GM18861 (cell line): ENCODE data around the gene TMEM184B.
A peak's percentile ranks its signal among the peaks of the same experiment; 100 is the strongest.

Experiments used
- ATAC-seq: cut with Tn5 transposase; IDR thresholded peaks from one replicate; pipeline ENCODE4 v1.9.1; 2021; ENCODE audit not compliant: unreplicated experiment

TMEM184B gene

GRCh38 chr22:38207898-38208432 lies 64.8 kb downstream of the TMEM184B start:
- no peak for ATAC-seq

GRCh38 chr22:38205261-38206128 lies 67.3 kb downstream of the TMEM184B start:
- no peak for ATAC-seq

DNA sequence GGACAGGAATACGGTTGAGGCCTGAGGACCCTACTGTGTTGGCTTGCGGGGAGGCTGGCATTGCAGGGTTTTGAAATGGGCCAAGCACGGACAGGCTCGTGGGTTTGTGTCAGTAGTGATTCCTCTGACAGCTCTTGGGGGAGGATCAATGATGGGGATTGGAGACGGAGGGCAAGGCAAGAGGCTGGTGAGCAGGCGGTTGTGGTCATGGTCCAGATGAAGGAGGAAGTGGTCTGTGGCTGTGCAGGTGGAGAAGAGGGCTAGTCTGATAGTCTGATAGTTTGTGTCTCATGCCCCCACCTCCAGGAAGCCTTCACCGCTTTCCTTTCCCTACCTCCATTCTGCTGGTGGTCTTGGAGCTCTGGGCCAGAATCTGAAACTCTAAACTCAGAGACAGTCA lies 68.0 kb downstream of the TMEM184B start:
- ATAC-seq = no peak

DNA sequence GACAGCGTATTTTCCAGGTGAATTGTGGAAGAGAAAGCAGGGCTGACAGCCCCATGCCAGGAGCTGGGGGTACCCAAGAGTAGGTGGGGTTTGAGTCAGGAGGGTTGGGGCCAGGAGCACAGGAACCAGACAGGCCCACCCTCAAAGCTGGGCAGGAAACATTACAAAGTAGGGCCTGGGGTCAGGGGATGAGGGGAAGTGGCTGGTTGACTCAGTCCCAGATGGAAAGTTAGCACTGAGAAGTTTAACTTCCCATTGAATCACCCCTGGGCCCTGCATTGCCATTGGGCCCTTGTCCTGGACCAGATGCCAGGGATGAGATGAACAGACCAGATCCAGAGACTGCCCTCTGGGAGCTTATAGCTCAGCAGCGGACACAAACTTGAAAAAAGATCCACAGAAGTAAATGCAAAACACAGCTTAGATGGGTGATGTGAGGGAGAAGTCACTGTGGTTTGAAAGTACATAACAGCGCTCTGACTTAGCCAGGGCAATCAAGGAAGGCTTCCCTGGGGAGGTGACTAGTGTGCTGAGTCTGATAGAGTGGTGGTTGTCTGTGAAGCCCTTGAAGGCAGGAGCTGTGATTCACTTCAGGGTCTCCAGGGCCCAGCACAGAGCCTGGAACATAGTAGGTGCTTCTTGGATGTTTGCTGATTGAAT lies 68.8 kb downstream of the TMEM184B start:
- no peak for ATAC-seq

DNA sequence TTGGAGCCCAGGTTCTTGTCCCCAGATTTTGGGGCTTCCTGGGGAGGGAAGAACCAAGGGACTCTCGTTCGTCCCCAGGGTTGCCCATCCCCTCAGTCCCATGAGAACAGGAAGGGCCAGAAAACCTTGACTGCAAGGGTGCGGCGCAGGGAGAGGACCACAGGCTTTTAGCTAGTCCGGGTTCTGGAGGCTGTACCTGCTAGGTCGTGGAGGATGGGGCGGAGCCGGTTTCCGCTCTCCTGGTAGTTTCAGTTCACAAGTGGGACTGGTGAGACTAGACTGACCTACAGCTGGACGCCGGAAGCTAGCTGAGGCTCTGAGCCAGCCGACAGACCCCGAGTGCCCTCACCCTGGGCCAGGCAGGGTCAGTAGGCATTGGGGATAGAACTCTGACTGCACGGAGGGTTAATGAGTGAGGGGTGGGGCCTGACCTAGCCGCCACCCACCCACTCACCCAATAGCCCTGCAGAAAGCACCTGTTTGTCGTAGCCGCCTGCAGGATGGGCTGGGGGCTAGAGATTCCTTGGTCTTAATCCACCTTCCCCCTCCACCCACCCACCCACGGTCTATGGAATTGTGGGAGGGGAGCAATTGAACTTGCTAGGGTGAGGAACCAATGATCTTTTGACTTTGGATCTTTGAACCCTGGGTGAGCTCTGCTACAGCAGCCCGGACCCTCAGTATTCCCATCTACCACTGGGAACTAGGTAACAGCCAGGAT lies 69.6 kb downstream of the TMEM184B start:
- no peak for ATAC-seq

DNA sequence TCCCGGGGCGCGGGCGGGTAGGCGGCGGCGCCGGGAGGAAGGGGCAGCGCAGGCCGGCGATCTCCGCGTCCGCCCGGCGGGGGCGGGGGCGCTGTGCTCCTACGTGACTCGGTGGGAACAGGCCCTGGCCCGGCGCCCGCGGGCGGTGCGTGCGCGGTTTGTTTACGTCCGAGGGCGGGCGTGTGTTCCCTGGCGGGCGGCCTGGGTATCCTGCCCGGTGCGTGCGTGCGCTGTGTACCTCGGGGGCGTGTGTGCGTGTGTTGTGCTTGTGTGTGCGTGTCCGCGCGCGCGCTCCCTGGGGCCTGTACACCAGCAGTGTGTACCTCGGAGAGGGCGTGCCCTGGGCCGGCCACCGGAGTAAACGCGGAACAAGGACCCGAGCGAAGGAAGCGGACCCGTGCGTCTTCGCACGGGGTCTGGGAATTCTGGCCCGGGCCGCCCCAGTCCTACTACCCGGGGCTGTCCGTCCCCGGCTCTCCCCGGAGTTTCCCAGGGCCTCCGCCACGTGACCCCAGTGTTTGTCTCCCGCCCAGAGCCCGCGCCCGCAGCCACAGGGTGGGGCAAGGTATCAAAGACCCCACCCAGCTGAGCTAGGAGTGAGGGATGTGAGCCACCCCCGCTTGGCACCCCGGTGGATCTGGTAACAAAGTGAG lies 70.2 kb downstream of the TMEM184B start:
- ATAC-seq = peak; percentile 17

DNA sequence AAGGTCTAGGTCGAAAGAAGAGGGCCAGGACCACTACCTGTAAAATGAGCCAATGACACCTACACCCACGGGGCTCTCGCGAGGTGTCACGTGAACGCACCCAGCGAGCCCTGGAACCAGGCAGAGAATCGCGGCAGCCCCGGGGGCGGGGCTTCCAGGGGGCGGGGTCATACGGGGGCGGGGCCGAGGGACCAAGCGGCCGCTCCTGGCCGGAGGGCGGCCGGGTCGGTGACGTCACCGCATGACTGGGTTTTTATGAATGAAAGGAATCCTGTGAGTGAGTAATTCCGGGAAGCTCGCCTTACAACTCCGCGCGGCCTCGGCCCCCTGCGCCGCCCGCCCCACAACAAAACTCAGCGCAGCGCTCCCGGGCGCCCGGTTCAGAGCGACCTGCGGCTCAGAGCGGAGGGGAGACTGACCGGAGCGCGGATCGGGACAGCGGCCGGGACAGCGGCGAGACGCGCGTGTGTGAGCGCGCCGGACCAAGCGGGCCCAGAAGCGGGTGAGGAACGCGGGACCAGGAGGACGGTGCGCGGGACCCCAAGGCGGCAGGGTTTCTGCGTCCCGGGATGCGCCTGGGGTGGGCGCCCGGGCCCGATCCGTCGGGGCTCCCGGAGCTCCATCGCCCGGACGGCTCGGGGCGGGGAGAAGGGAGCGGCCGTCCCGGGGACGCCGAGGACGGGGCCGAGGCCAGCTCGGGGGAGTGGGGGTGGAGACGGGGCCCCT lies 70.9 kb downstream of the TMEM184B start, which contains the start of gene MAFF:
TSS of gene MAFF (plus strand) at position 284 of the 726 bp plus-strand sequence. CDS start 11,860 bp downstream, outside the sequence.
- peak; percentile 46 for ATAC-seq

DNA sequence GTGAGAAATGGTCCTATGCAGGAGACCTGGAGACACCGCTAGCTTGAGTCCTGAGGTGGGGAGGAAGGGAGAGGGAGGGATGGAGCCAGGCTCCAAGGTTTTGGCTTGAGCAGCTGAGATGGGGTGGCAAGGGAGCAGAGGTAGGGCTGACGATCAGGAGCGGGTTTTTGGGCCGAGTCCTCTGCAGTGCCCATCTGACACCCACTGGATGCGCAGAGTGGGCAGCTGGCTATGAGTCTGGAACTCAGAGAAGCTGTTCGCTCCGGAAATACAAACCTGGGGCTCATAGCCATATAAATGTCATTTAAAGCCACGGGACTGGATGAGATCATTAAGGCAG lies 71.5 kb downstream of the TMEM184B start:
- ATAC-seq = no peak

DNA sequence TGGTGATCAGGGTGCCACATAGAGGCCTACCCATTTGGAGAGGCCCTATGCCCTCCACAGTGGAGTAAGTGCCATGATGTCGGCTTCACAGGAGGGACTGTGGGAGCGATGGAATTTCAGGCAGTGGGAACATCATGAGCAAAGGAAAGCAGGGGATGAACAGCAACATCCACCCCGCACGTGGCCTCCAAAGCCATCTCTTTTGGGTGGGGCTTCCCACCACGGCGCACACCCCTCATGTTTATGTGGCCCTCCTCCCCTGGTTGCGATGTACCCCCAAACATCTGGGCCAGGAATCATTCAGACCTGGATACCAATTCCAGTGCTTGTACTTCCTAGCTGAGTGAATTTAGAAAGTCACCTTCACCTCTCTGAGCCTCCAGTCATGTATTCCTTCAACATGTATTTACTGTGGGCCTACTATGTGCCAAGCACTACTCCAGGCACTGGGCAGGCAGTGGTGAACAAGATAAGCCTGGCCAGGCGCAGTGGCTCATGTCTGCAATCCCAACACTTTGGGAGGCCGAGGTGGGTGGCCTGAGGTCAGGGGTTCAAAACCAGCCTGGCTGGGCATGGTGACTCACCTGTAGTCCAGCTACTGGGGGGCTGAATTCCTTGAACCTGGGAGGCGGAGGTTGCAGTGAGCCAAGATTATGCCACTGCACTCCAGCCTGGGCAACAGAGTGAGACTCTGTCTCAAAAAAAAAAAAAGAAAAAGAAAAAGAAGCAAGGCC lies 72.8 kb downstream of the TMEM184B start:
- ATAC-seq = no peak

- ATAC-seq = no peak
Measured at GRCh38 chr22:38196791-38197419, 75.9 kb downstream of the TMEM184B start.

DNA sequence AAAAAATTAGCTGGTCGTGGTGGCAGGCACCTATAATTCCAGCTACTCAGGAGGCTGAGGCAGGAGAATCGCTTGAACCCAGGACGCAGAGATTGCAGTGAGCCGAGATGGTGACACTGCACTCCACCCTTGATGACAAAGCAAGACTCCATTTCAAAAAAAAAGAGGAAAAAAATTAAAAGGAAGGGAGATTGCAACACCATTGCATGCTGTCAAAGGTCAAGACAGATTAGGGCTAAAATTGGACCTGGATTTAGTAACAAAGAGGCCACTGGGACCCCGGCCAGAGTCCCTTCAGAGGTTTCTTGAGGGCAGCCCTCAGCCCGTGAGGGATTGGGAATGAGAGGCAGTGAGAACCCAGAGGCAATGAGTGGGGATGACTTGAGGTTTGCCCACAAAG lies 79.2 kb downstream of the TMEM184B start:
- no peak for ATAC-seq

- ATAC-seq = no peak
Measured at GRCh38 chr22:38192475-38192863, 80.3 kb downstream of the TMEM184B start.

DNA sequence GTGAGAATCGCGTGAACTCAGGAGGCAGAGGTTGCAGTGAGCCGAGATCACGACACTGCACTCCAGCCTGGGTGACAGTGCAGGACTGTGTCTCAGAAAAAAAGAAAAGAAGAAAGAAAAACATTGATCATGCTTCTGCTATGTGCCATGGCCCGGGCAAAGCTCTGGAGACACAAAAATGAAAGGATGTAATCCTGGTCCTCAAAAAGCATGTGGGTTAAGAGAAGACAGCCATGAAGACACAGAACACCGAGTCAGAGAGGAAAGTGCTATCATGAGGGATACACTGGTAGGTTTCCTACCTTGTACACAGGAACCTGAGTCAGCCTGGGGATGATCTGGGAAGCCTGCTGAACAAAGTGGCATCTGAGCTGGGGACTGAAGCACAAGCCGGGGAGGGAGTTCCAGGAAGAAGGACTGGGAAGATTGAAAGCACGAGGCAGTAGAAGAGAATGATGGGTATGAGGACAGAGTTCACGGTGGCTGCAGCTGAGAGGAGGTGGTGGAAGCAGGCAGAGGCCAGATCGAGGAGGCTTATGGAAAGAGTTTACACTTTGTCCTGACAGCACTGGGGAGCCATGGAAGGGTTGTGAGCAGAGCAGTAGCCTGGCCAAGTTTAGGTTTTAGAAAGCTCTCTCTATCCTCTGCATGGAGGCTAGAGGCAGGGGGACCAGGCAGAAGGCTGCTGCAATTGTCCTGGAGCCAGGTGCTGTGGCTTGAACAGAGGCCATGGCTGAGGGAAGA lies 80.9 kb downstream of the TMEM184B start:
- no peak for ATAC-seq

DNA sequence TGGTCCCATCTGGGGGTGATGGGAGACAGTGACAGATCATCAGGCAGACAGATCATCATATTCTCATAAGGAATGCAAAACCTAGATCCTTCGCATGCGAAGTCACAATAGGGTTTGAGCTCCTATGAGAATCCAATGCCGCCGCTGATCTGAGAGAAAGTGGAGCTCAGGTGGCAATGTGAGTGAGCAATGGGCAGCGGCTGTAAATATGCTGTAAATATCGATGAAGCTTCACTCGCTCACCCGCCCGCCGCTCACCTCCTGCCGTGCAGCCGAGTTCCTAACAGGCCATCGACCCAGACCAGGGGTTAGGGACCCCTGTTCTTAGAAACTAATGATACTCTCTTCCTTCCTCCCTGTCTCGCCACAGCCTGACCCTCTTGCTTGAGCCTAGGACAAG lies 81.8 kb downstream of the TMEM184B start:
- ATAC-seq = no peak

GRCh38 chr22:38190581-38190980 lies 82.2 kb downstream of the TMEM184B start:
- ATAC-seq = no peak

- ATAC-seq = no peak
Measured at GRCh38 chr22:38189104-38189503, 83.7 kb downstream of the TMEM184B start.

DNA sequence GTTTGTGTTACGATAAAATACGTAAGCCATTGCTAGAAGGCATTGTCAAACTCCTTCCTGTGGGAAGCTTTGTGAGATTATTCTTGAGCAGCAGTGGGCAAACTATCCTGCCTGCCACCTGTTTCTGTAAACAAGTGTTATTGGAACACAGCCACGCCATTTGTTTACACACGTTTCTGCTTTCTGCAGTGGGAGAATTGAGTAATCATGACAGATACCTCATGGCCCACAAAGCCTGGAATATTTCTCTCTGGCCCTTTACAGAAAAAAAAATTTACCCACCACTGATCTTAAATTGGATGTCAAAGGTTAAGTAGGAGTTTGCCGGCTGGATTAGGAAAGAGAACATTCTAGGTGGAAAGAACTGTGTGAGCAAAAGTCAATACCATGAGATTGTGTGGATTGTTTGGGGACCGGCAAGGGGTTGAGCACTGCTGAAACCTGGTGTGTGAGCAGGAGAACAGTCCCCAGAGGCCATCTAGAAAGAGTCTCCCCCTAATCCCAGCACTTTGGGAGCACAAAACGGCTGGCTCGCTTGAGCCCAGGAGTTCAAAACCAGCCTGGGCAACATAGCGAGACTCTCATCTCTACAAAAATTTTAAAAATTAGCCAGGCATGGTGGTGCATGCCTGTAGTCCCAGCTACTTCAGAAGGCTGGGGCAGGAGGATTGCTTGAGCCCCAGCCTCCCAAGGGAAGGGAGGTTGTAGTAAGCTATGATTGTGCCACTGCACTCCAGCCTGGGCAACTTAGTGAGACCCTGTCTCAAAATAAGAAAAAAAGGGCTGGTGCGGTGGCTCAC lies 85.2 kb downstream of the TMEM184B start:
- no peak for ATAC-seq

GRCh38 chr22:38186429-38186828 lies 86.4 kb downstream of the TMEM184B start:
- no peak for ATAC-seq
